ENCODE measurements around the gene FAM171A1. TPM values are rescaled to one million over a fixed set of nuclear protein-coding genes. Genes with fewer than 3 reads are reported as not detected.

FAM171A1 gene
- polyA plus RNA-seq, 1 of the 3 experiments (the other 2 are of a cell fraction) = 26.3 TPM

DNA sequence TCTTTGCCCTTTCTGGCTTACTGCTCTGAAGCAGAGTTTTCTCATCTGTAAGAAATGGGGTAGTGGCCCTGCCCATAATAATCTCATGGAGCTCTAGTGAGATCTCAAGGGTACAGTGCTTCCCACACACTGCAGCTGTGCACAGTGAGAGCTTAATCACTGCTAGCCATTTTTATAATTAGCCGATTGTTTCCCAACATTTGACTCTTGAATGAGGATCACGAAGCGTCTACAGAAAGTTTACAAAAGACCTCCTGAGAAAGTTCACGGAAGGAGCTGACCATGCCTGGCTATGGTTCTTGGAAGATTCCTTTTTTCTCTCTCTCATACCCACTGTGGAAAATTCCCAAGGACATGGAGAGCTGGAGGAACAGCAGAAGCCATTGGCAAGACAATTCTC, 70.4 kb downstream of the FAM171A1 start (continued):
- TF ChIP-seq GABPA (IDR thresholded peaks at IDR 0.05; ENCODE audit: low read depth) = no peak
- TF ChIP-seq FOXJ3 (CRISPR knock-in tag; IDR thresholded peaks at IDR 0.05) = no peak
- no peak for TF ChIP-seq YY1 (IDR thresholded peaks at IDR 0.05; ENCODE audit: low read depth)
- TF ChIP-seq RXRA (IDR thresholded peaks at IDR 0.05; ENCODE audit: borderline replicate concordance, low read depth) = no peak
- no peak for TF ChIP-seq TCF12 (IDR thresholded peaks at IDR 0.05)
- TF ChIP-seq EP300 (IDR thresholded peaks at IDR 0.05; ENCODE audit: borderline replicate concordance in 1 of 2, low read depth in 1 of 2, low read length in 1 of 2) = no peak
- no peak for TF ChIP-seq MXI1 (IDR thresholded peaks at IDR 0.05; ENCODE audit: low read depth, low read length)

DNA sequence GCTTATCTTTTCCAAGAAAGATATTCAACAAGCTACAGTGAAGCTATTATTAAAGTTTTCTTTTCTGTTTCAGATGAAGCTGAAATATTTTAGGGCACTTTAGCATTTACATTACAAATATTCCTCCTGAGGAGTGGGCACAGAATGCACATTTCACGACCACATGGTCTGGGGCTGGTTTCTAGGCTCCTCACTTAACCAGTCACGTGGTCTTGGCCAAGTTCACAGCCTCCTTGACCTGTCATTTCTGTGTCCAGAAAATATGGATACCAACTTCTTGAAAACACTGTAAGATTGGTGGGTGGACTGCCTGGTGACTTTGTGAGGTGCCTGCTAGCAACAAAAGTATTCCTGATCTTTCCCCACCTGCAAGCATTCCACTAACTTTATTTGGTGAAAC, 70.9 kb downstream of the FAM171A1 start:
- WGBS (ENCODE audit: low lambda C conversion rate) = 91% methylated on average over 2 of the region's 2 CpGs
- H4K20me1 ChIP-seq (ENCODE audit: insufficient read depth) = no peaks in the 10 kb centered on the region
- no peak overlapping the region for H3K9ac ChIP-seq
- no peak overlapping the region for H2AFZ ChIP-seq (ENCODE audit: low read depth)
- H3K9me3 ChIP-seq = no peaks in the 10 kb centered on the region
- H3K4me1 ChIP-seq (ENCODE audit: control insufficient read depth in 1 of 2, insufficient read depth in 2 of 2, low read depth in 1 of 2, low read length in 1 of 2) = peaks cover 0 to 5% of the 10 kb centered on the region in 2 experiments; a peak in 2 of 4 replicates
- ChIA-PET POLR2A (no interaction called here), CTCF (interaction anchor here (1.6 kb wide), 1 partner anchor 12 kb away, joined by 7 read pairs; no protein-coding TSS in a partner anchor)
- no peak overlapping the region for H3K4me3 ChIP-seq (ENCODE audit: low read depth in 2 of 2, low read length in 1 of 2)
- H3K79me2 ChIP-seq (ENCODE audit: insufficient read depth) = no peaks in the 10 kb centered on the region; the same call in 1 of the 2 replicates
- H3K27me3 ChIP-seq (ENCODE audit: insufficient read depth) = no peaks in the 10 kb centered on the region
- H3K36me3 ChIP-seq (replicated peaks in 1 of 2; ENCODE audit: control insufficient read depth in 1 of 2, insufficient read depth in 2 of 2, low read length in 1 of 2) = no peaks in the 10 kb centered on the region
- H3K27ac ChIP-seq (ENCODE audit: low read depth in 2 of 2, low read length in 1 of 2) = no peak overlapping the region
- H3K4me2 ChIP-seq = no peak overlapping the region
- peaks cover 4% of the 10 kb centered on the region for H3F3A ChIP-seq (replicated peaks; ENCODE audit: insufficient read depth)
- DNase-seq = no peak
- TF ChIP-seq MEF2A (IDR thresholded peaks at IDR 0.05; ENCODE audit: borderline replicate concordance, low read depth) (no peak), SIN3A (IDR thresholded peaks at IDR 0.05; ENCODE audit: borderline replicate concordance, low read depth, low read length) (no peak), EZH2phosphoT487 (IDR thresholded peaks at IDR 0.05; ENCODE audit: borderline replicate concordance, low read depth) (no peak), MXI1 (IDR thresholded peaks at IDR 0.05; ENCODE audit: low read depth, low read length) (no peak), TCF12 (IDR thresholded peaks at IDR 0.05) (no peak), ELF1 (IDR thresholded peaks at IDR 0.05) (no peak), FOXM1 (IDR thresholded peaks at IDR 0.05; ENCODE audit: low read depth) (no peak), YY1 (IDR thresholded peaks at IDR 0.05; ENCODE audit: low read depth) (no peak), SMC3 (IDR thresholded peaks at IDR 0.05; ENCODE audit: low read depth, low read length) (no peak), TAF1 (IDR thresholded peaks at IDR 0.05; ENCODE audit: borderline replicate concordance, low read depth, low read length) (no peak), POLR2AphosphoS5 (IDR thresholded peaks at IDR 0.05; ENCODE audit: low read depth, low read length) (no peak), TEAD4 (IDR thresholded peaks at IDR 0.05; ENCODE audit: borderline replicate concordance, insufficient read depth) (no peak), RAD21 (IDR thresholded peaks at IDR 0.05; ENCODE audit: low read length) (no peak), JUND (IDR thresholded peaks at IDR 0.05) (no peak), CHD2 (IDR thresholded peaks at IDR 0.05; ENCODE audit: low read length, partially characterized antibody) (no peak), FOSL2 (IDR thresholded peaks at IDR 0.05; ENCODE audit: borderline replicate concordance, low read depth) (no peak)
- TF ChIP-seq, protein P1, sequence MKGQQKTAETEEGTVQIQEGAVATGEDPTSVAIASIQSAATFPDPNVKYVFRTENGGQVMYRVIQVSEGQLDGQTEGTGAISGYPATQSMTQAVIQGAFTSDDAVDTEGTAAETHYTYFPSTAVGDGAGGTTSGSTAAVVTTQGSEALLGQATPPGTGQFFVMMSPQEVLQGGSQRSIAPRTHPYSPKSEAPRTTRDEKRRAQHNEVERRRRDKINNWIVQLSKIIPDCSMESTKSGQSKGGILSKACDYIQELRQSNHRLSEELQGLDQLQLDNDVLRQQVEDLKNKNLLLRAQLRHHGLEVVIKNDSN (IDR thresholded peaks at IDR 0.05; ENCODE audit: borderline replicate concordance, low read depth) = no peak
- TF ChIP-seq, protein P2, sequence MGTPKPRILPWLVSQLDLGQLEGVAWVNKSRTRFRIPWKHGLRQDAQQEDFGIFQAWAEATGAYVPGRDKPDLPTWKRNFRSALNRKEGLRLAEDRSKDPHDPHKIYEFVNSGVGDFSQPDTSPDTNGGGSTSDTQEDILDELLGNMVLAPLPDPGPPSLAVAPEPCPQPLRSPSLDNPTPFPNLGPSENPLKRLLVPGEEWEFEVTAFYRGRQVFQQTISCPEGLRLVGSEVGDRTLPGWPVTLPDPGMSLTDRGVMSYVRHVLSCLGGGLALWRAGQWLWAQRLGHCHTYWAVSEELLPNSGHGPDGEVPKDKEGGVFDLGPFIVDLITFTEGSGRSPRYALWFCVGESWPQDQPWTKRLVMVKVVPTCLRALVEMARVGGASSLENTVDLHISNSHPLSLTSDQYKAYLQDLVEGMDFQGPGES (IDR thresholded peaks at IDR 0.05; ENCODE audit: low read depth, low read length) = no peak
- H3K9me2 ChIP-seq = no peaks in the 10 kb centered on the region
